Esophagus muscularis mucosa (tissue), 4 donors: ENCODE data around the gene CAPN9.

Source experiments
- EP300 ChIP-seq: sonication (generic); formaldehyde crosslinking; IDR thresholded peaks from one replicate; pipeline ENCODE4 v1.6.1; 2017; ENCODE audit warnings: antibody characterized with exemption
- POLR2A ChIP-seq: fragments of 450-650 bp; IDR thresholded peaks from one replicate; pipeline ENCODE4 v1.6.1; 2017; ENCODE audit warnings: antibody characterized with exemption, moderate library complexity, mild to moderate bottlenecking, low read depth
- POLR2AphosphoS5 ChIP-seq, 2 donors: sonication (generic); formaldehyde crosslinking; IDR thresholded peaks; one replicate each; pipeline ENCODE4 v1.6.1; 2017; ENCODE audit warnings: antibody characterized with exemption in 2 of 2
- TF ChIP-seq, protein P1 (sequence below), 3 experiments: fragments of 200-600 bp in 2 of 3; fragments of 450-650 bp in 1 of 3; sonication (generic) in 2 of 3; IDR thresholded peaks; one replicate each; pipeline ENCODE4 v1.5.1; 2017 to 2019; ENCODE audit warnings: antibody characterized with exemption in 3 of 3, mild to moderate bottlenecking in 2 of 3, moderate library complexity in 1 of 3

DNA sequence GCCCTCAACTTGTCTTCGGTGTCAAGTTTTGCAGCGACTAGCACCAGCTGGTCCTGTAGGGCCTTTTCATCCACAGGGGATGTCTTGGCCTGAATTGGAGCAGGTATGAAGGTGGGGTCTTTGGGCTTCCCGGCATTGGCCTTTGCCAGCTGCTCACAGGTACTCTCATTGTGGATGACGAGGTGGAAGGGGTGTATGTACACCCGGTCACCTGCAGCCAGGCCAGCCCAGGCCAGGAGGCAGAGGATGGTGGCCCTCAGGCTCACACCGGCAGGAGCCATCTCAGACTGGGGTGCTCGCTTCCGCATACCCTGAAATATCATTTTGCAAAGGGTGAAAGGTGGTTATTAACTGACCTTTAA lies 36.7 kb upstream of the CAPN9 start:
- TF ChIP-seq, protein P1, sequence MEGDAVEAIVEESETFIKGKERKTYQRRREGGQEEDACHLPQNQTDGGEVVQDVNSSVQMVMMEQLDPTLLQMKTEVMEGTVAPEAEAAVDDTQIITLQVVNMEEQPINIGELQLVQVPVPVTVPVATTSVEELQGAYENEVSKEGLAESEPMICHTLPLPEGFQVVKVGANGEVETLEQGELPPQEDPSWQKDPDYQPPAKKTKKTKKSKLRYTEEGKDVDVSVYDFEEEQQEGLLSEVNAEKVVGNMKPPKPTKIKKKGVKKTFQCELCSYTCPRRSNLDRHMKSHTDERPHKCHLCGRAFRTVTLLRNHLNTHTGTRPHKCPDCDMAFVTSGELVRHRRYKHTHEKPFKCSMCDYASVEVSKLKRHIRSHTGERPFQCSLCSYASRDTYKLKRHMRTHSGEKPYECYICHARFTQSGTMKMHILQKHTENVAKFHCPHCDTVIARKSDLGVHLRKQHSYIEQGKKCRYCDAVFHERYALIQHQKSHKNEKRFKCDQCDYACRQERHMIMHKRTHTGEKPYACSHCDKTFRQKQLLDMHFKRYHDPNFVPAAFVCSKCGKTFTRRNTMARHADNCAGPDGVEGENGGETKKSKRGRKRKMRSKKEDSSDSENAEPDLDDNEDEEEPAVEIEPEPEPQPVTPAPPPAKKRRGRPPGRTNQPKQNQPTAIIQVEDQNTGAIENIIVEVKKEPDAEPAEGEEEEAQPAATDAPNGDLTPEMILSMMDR (IDR thresholded peaks at IDR 0.05): no peak
- no peak for TF ChIP-seq POLR2A
- no peak for TF ChIP-seq POLR2AphosphoS5 (IDR thresholded peaks at IDR 0.05)
- no peak for TF ChIP-seq EP300
